Lower leg skin (tissue), 4 donors: ENCODE results near the gene FAM184A. TPM values are rescaled to one million over a fixed set of nuclear protein-coding genes. Genes with fewer than 3 reads are reported as not detected.
"Not testable (repeated sequence)": the region's sequence is repeated elsewhere in the genome, so short reads cannot be mapped to it uniquely, and the experiment has no call there.

ENCODE experiments used
- DNase-seq, 2 donors: peaks; one replicate each; pipeline ENCODE4 v3.0.0-alpha.2; 2019; ENCODE audit warnings: low spot score in 2 of 2
- H3K4me3 ChIP-seq: fragments of 200-600 bp; sonication (generic); 2 replicates; pipeline ENCODE4 v1.5.1; 2017; ENCODE audit warnings: mild to moderate bottlenecking, low read depth; ENCODE audit not compliant: poor library complexity, severe bottlenecking
- POLR2A ChIP-seq, 2 donors: fragments of 450-650 bp; IDR thresholded peaks; one replicate each; pipeline ENCODE4 v1.6.1; 2016 to 2017; ENCODE audit warnings: antibody characterized with exemption in 2 of 2, mild to moderate bottlenecking in 1 of 2, moderate library complexity in 1 of 2
- WGBS, 2 donors: methylation state at CpG; one replicate each; pipeline ENCODE4 v1.1.5; 2018; 5-methylcytosine and 5-hydroxymethylcytosine counted together
- intact Hi-C: fragments of 100-400 bp; cut with DNase I; formaldehyde crosslinking; loops from one replicate; pipeline ENCODE4 v1.15.0; 2023; ENCODE audit warnings: low total_unique reads
- total RNA-seq, 4 donors: library from RNA; depleted of rRNA; stranded (reverse); fragments of >200 nt; gene quantifications; one replicate each; pipeline ENCODE4 v1.1.0, GENCODE V29; 2016
- TF ChIP-seq, protein P1 (sequence below), 3 donors: fragments of 450-650 bp; IDR thresholded peaks; one replicate each; pipeline ENCODE4 v1.5.1; 2016; ENCODE audit warnings: antibody characterized with exemption in 3 of 3, mild to moderate bottlenecking in 3 of 3, moderate library complexity in 2 of 3

FAM184A gene
- total RNA-seq, 4 donors from 2014 or later, result 0.57 to 3.4 (median 1.4) TPM

DNA sequence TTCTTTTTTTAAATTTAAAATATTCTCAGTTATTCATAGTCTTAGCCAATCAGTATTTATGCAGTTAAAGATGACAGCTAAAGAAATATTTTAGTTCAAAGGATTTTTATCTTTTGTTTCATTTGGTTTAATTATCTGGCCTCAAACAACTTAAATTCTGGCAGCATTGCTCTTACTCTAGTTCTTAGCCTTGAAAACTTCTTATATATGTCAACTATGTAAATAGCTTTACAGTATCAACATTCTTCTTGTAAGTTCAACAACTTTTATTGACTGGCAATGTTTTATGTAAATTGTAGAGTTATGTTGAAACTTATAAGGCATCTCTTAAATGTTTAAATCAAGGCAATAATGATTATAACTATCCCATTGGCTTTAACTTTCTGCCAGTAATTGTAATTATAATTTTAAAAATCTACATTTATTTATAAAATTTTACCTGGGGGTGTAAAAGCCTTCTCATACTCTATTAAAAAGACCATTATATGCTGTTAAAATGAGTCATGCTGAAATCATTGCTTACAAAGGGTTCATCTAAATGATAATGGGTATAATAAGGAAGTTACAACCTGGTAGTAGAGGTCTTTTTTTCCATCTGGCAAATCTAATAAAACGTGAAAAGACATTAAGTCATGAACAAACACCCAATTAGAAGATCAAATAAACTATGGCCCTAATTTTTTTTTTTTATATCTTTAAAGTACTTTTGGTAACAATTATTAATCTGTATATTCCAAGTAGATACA, 45.8 kb upstream of the FAM184A start:
- intact Hi-C loops, result no loop called here
- H3K4me3 ChIP-seq, result no peak overlapping the region
- WGBS, 2 donors, result 29 to 31% methylated on average over 1 of the region's 1 CpG
- DNase-seq, result no peak
- TF ChIP-seq, protein P1, sequence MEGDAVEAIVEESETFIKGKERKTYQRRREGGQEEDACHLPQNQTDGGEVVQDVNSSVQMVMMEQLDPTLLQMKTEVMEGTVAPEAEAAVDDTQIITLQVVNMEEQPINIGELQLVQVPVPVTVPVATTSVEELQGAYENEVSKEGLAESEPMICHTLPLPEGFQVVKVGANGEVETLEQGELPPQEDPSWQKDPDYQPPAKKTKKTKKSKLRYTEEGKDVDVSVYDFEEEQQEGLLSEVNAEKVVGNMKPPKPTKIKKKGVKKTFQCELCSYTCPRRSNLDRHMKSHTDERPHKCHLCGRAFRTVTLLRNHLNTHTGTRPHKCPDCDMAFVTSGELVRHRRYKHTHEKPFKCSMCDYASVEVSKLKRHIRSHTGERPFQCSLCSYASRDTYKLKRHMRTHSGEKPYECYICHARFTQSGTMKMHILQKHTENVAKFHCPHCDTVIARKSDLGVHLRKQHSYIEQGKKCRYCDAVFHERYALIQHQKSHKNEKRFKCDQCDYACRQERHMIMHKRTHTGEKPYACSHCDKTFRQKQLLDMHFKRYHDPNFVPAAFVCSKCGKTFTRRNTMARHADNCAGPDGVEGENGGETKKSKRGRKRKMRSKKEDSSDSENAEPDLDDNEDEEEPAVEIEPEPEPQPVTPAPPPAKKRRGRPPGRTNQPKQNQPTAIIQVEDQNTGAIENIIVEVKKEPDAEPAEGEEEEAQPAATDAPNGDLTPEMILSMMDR (IDR thresholded peaks at IDR 0.05), result no peak
- no peak for TF ChIP-seq POLR2A (IDR thresholded peaks at IDR 0.05)

DNA sequence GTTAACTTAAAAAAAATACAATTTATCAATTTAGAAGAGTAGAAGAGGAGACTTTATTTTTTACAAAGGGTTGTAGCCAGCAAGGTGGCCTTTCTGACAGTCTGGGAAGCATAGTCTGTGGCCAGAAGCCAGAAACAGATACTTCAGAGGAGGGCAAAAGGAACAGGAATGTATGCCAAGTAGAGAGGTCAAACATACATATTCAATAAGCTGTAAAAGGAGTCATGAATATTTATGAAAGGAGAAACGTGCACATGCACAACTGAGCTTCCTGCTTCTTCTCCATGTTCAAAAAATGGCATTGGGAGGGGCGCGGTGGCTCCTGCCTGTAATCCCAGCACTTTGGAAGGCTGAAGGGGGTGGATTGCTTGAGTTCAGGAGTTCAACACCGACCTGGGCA, 43.9 kb upstream of the FAM184A start:
- DNase-seq, result no peak
- TF ChIP-seq, protein P1 (IDR thresholded peaks at IDR 0.05), result no peak
- no peak for TF ChIP-seq POLR2A (IDR thresholded peaks at IDR 0.05)
- H3K4me3 ChIP-seq, result no peak overlapping the region
- intact Hi-C loops, result no loop called here
- WGBS, 2 donors, result 74 to 76% methylated on average over 4 of the region's 4 CpGs

DNA sequence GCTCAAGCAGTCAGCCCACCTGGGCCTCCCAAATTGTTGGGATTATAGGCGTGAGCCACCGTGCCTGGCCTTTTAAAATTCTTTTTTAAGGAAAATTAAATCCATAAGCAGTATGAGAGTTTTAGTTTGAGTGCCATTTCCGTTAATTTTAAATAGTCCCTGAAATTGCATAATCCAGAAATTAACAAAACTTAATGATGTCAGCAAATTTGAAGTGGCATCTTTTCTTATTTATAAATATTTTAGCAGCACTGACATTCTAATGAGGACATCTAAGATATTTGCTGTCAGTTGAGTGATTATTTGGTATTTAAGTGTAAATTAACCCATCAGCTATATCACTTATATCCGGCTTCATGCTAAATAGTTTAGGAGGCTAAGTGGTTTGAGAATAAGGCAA, 42.9 kb upstream of the FAM184A start:
- intact Hi-C loops, result no loop called here
- no peak for DNase-seq
- no peak overlapping the region for H3K4me3 ChIP-seq
- TF ChIP-seq, protein P1 (IDR thresholded peaks at IDR 0.05), result no peak
- no peak for TF ChIP-seq POLR2A (IDR thresholded peaks at IDR 0.05)
- 89 to 92% methylated on average over 4 of the region's 4 CpGs for WGBS, 2 donors

DNA sequence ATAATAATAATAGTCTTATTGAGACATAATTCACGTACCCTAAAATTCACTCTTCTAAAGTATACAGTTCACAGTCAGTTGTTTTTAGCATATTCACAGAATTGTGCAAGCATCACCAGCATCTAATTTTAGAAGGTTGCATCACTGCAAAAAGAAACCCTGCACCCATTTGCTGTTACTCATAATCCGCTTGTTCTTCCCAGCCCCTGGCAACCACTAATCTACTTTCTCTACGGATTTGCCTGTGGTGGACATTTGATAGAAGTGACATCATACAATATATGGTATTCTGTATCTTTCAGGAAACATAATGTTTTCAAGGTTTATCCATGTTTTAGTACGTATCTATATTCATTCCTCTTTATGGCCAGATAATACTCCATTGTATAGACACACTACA, 41.5 kb upstream of the FAM184A start:
- DNase-seq, result peak in 1 of 2 donors; percentile 25
- no peak overlapping the region for H3K4me3 ChIP-seq
- 58 to 79% methylated on average over 4 of the region's 4 CpGs for WGBS, 2 donors
- TF ChIP-seq, protein P1 (IDR thresholded peaks at IDR 0.05), result no peak
- no peak for TF ChIP-seq POLR2A (IDR thresholded peaks at IDR 0.05)
- intact Hi-C loops, result no loop called here

DNA sequence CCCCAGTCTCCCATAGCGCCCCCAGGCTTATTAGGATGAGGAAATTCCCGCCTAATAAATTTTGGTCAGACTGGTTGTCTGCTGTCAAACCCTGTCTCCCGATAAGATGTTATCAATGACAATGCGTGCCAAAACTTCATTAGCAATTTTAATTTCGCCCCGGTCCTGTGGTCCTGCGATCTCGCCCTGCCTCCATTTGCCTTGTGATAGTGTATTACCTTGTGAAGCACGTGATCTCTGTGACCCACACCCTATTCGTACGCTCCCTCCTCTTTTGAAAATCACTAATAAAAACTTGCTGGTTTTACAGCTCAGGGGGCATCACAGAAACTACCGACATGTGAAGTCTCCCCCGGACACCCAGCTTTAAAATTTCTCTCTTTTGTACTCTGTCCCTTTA, 40.6 kb upstream of the FAM184A start:
- H3K4me3 ChIP-seq, DNase-seq, intact Hi-C loops: not testable (repeated sequence)
- WGBS, 2 donors, result 52 to 61% methylated on average over 13 of the region's 13 CpGs

DNA sequence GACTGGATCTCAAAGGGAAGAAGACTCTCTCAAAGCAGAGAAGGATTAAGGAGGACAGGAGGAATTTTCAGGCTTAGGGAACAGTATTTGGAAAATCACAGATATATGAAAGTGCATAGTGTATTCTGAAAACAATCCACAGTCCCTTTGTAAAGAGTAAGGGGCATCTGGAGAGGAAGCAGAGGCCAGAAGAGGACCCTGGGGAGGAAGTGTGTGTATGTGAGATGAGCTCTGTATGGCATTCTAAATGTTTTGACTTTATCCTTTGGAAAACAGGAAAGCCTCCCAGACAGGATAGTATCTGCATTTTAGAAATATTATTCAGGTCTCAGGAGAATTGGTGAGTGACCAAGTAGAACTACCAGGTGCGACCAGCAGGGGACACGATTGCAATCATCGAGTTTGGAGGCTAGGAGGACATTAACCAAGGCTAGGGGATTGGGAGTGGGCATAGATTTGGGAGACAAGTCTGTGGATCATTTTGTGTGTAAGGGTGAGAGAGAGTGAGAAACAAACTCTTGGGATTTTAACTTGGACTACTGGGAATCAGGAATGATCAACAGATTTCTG, 38.3 kb upstream of the FAM184A start:
- H3K4me3 ChIP-seq, result no peak overlapping the region
- no peak for DNase-seq
- no peak for TF ChIP-seq POLR2A (IDR thresholded peaks at IDR 0.05)
- TF ChIP-seq, protein P1 (IDR thresholded peaks at IDR 0.05), result no peak
- 70 to 77% methylated on average over 3 of the region's 3 CpGs for WGBS, 2 donors
- intact Hi-C loops, result no loop called here
